ENCODE data around the gene ERMARD. TPM values are rescaled to one million over a fixed set of nuclear protein-coding genes. Genes with fewer than 3 reads are reported as not detected.

Gene ERMARD
- total RNA-seq, 6 experiments from 2014 or later = 11.1 to 24.4 (median 15.2) TPM

DNA sequence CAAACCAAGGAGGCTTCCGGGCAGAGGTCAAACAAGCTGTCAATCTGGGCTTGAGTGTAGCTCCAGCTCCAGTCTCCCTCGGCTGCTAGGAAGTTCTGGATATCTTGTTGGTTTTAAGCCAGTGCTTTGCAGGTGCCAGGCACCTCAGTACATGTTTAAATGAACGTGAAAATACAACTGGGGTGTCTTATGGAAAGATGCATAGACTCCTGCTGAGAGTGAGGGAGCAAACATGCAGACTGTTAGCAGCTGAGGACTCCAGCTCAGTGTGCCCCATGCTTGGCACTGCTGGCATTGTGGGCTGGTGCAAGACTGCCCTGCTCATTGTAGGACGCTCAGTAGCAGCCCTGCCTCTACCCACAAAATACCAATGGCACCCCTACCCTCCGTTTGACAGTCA is 28.5 kb downstream of the ERMARD start:
- H3K27me3 ChIP-seq = no peaks in the 10 kb centered on the region
- H3K4me3 ChIP-seq = no peak overlapping the region
- no peaks in the 10 kb centered on the region for H3K9me3 ChIP-seq
- ATAC-seq (no peak), DNase-seq (no peak)
- WGBS (ENCODE audit: insufficient coverage, low coverage, low lambda C conversion rate, missing lambda C conversion rate) = 95% methylated on average over 3 of the region's 5 CpGs
- TF ChIP-seq, protein P1, sequence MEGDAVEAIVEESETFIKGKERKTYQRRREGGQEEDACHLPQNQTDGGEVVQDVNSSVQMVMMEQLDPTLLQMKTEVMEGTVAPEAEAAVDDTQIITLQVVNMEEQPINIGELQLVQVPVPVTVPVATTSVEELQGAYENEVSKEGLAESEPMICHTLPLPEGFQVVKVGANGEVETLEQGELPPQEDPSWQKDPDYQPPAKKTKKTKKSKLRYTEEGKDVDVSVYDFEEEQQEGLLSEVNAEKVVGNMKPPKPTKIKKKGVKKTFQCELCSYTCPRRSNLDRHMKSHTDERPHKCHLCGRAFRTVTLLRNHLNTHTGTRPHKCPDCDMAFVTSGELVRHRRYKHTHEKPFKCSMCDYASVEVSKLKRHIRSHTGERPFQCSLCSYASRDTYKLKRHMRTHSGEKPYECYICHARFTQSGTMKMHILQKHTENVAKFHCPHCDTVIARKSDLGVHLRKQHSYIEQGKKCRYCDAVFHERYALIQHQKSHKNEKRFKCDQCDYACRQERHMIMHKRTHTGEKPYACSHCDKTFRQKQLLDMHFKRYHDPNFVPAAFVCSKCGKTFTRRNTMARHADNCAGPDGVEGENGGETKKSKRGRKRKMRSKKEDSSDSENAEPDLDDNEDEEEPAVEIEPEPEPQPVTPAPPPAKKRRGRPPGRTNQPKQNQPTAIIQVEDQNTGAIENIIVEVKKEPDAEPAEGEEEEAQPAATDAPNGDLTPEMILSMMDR (IDR thresholded peaks at IDR 0.05) = no peak
- no peak for TF ChIP-seq POLR2A (IDR thresholded peaks at IDR 0.05)
- H3K27ac ChIP-seq = no peak overlapping the region
- no peaks in the 10 kb centered on the region for H3K4me1 ChIP-seq
- intact Hi-C loops (cut with DNase I) = no loop called here
- H3K36me3 ChIP-seq = peaks cover 0 to 14% (median 10%) of the 10 kb centered on the region in 4 donors

DNA sequence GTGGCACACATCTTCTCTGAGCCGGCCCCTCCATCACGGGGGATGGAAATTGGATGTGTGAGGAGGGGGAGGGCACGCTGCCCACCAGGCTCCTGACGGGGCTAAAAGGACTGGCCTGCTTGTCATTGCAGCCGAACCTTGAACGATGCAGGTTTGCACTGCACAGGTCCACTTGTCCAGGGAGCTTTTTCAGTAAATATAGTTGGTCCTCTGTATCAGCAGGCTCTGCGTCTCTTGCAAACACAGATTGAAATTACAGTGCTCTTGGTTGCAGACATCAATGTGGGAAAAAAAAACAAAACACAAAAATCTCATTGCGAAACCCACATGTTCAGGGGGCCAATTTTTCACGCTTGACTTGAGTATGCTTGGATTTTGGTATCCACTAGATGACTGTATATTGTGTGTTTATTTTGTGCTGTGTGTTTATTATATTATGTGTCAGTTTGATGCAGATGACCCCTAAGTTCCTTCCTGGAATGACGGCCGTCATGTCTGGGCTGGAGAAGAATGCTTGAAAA is 29.2 kb downstream of the ERMARD start:
- Histone ChIP-seq H3K4me1 (no peaks in the 10 kb centered on the region), H3K36me3 (peaks cover 0 to 14% (median 10%) of the 10 kb centered on the region in 4 donors)
- 64% methylated on average over 6 of the region's 11 CpGs for WGBS (ENCODE audit: insufficient coverage, low coverage, low lambda C conversion rate, missing lambda C conversion rate)

DNA sequence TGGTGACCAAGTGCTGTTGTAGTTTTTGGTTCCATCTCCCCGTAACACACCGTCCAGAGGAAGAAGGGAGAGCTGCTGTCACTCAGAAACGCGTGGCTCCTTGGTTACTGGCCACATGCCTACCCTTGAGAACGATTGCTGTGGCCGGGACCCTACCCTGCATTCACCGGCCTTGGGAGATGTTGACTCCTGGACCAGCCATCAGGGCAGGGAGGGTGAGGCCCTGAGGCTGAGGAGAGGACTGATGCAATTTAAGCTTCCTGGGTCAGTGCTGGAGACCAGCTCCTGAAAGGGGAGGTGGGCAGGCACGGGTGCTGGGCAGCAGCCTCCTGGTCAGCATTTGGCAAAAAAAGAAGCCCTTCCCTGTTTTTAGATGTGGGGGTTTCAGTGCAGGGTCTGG is 31.5 kb downstream of the ERMARD start:
- no peaks in the 10 kb centered on the region for H3K9me3 ChIP-seq
- 100% methylated on average over 3 of the region's 8 CpGs for WGBS (ENCODE audit: insufficient coverage, low coverage, low lambda C conversion rate, missing lambda C conversion rate)
- no peak overlapping the region for H3K27ac ChIP-seq
- TF ChIP-seq, protein P1 (IDR thresholded peaks at IDR 0.05) = no peak
- TF ChIP-seq POLR2A (IDR thresholded peaks at IDR 0.05) = no peak
- no peaks in the 10 kb centered on the region for H3K4me1 ChIP-seq
- no peaks in the 10 kb centered on the region for H3K27me3 ChIP-seq
- intact Hi-C loops (cut with DNase I) = no loop called here
- ATAC-seq = peak in 1 of 4 donors; percentile 16
- H3K36me3 ChIP-seq = no peaks in the 10 kb centered on the region
- no peak for DNase-seq
- H3K4me3 ChIP-seq = no peak overlapping the region

More for the DNA sequence above, 29.2 kb downstream of the ERMARD start:
- no peak overlapping the region for H3K27ac ChIP-seq
- ATAC-seq (no peak), DNase-seq (no peak)
- intact Hi-C loops (cut with DNase I) = no loop called here
- H3K9me3 ChIP-seq = no peaks in the 10 kb centered on the region
- no peaks in the 10 kb centered on the region for H3K27me3 ChIP-seq
- TF ChIP-seq POLR2A (IDR thresholded peaks at IDR 0.05) = no peak
- TF ChIP-seq, protein P1 (IDR thresholded peaks at IDR 0.05) = no peak
- no peak overlapping the region for H3K4me3 ChIP-seq

DNA sequence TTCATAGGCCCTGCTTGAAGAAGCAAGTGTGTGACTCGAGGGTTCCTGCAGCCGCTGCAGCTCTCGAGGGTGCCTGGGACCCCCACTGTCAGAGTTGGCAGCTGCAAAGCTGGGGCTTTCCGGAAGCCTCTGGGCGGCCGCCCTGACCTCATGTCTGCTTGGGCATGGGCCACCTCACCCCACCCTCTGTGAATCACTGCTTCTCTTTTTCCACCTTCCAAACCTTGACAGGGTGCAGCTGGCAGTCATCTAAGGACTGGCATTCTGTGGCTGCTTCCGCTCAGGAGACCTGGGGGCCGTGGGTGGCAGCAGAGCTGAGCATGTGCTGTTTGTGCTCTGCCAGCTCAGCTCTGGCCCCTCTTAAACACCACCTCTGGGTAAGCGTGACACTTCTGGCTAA is 32.0 kb downstream of the ERMARD start:
- no peak for ATAC-seq
- Histone ChIP-seq H3K9me3 (no peaks in the 10 kb centered on the region), H3K27ac (no peak overlapping the region), H3K36me3 (no peaks in the 10 kb centered on the region), H3K4me3 (no peak overlapping the region), H3K27me3 (no peaks in the 10 kb centered on the region), H3K4me1 (no peaks in the 10 kb centered on the region)
- intact Hi-C loops (cut with DNase I) = no loop called here
- TF ChIP-seq, protein P1 (IDR thresholded peaks at IDR 0.05) = no peak
- no peak for TF ChIP-seq POLR2A (IDR thresholded peaks at IDR 0.05)
- no peak for DNase-seq
- 83% methylated on average over 1 of the region's 9 CpGs for WGBS (ENCODE audit: insufficient coverage, low coverage, low lambda C conversion rate, missing lambda C conversion rate)

Data from right lobe of liver (tissue), 6 donors.